ENCODE data around the gene ROBO1.

The ROBO1 gene

GRCh38 chr3:79597709-79598108 is 170.1 kb downstream of the ROBO1 start:
- no peak for DNase-seq (ENCODE audit: low read depth)
- TF ChIP-seq, protein P1, sequence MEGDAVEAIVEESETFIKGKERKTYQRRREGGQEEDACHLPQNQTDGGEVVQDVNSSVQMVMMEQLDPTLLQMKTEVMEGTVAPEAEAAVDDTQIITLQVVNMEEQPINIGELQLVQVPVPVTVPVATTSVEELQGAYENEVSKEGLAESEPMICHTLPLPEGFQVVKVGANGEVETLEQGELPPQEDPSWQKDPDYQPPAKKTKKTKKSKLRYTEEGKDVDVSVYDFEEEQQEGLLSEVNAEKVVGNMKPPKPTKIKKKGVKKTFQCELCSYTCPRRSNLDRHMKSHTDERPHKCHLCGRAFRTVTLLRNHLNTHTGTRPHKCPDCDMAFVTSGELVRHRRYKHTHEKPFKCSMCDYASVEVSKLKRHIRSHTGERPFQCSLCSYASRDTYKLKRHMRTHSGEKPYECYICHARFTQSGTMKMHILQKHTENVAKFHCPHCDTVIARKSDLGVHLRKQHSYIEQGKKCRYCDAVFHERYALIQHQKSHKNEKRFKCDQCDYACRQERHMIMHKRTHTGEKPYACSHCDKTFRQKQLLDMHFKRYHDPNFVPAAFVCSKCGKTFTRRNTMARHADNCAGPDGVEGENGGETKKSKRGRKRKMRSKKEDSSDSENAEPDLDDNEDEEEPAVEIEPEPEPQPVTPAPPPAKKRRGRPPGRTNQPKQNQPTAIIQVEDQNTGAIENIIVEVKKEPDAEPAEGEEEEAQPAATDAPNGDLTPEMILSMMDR (conservative IDR thresholded peaks at IDR 0.05; ENCODE audit: low read depth, low read length), result no peak
- no peak overlapping the region for H3K4me3 ChIP-seq (ENCODE audit: low read depth, low read length)

GRCh38 chr3:79587150-79587549 is 180.6 kb downstream of the ROBO1 start:
- TF ChIP-seq, protein P1 (conservative IDR thresholded peaks at IDR 0.05; ENCODE audit: low read depth, low read length), result no peak
- DNase-seq (ENCODE audit: low read depth), result no peak
- no peak overlapping the region for H3K4me3 ChIP-seq (ENCODE audit: low read depth, low read length)

GRCh38 chr3:79586232-79586631 is 181.6 kb downstream of the ROBO1 start:
- no peak for DNase-seq (ENCODE audit: low read depth)
- H3K4me3 ChIP-seq (ENCODE audit: low read depth, low read length), result no peak overlapping the region
- TF ChIP-seq, protein P1 (conservative IDR thresholded peaks at IDR 0.05; ENCODE audit: low read depth, low read length), result no peak

DNA sequence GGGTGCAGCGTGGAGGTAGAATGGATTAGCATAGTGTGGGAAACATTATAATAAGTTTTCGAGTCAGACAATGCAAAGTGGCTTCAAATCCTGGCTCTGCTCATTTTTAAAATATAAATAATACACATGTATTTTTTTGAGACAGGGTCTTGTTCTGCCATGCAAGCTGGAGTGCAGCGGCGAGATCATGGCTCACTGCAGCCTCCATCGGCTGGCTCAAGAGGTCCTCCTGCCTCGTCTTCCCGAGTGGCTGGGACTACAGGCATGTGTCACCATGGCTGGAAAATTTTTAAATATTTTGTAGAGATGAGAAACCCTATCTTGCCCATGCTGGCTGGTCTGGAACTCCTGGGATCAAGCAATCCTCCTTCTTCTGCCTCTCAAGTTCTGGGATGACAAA is 194.9 kb downstream of the ROBO1 start:
- DNase-seq (ENCODE audit: low read depth), result no peak
- TF ChIP-seq, protein P1 (conservative IDR thresholded peaks at IDR 0.05; ENCODE audit: low read depth, low read length), result no peak
- no peak overlapping the region for H3K4me3 ChIP-seq (ENCODE audit: low read depth, low read length)

DNA sequence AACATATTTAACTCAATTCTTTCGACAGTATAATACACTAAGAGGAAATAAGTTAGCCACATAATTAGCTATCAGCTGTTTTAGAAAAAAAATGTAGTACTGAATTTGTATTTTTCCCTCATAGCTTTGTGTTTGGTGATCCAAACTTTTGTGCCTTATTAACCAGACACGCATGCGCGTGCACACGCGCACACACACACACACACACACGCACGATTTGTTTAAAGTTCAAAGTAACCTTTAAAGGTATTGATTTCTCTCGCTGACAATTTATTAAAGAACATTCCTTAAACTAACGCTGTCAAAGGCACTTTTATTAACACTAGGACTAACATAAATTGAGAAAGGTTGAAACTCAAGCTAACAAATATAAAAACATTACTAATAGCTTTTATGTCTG is 198.9 kb downstream of the ROBO1 start:
- TF ChIP-seq, protein P1 (conservative IDR thresholded peaks at IDR 0.05; ENCODE audit: low read depth, low read length), result no peak
- H3K4me3 ChIP-seq (ENCODE audit: low read depth, low read length), result no peak overlapping the region
- DNase-seq (ENCODE audit: low read depth), result no peak

GRCh38 chr3:79564192-79564591 is 203.6 kb downstream of the ROBO1 start:
- peak; percentile 58 for DNase-seq (ENCODE audit: low read depth)
- TF ChIP-seq, protein P1 (conservative IDR thresholded peaks at IDR 0.05; ENCODE audit: low read depth, low read length), result no peak

GRCh38 chr3:79560698-79561097 is 207.1 kb downstream of the ROBO1 start:
- no peak overlapping the region for H3K4me3 ChIP-seq (ENCODE audit: low read depth, low read length)
- TF ChIP-seq, protein P1 (conservative IDR thresholded peaks at IDR 0.05; ENCODE audit: low read depth, low read length), result no peak
- no peak for DNase-seq (ENCODE audit: low read depth)

More at GRCh38 chr3:79564192-79564591, 203.6 kb downstream of the ROBO1 start:
- H3K4me3 ChIP-seq (ENCODE audit: low read depth, low read length), result no peak overlapping the region
